Effector CD4-positive, alpha-beta T cell (primary cell): ENCODE results near the gene CUTC.
"Not testable (repeated sequence)": the region's sequence is repeated elsewhere in the genome, so short reads cannot be mapped to it uniquely, and the experiment has no call there.

ENCODE experiments used
- DNase-seq: peaks from one replicate; pipeline ENCODE4 v3.0.0-alpha.2; 2020

Gene CUTC

DNA sequence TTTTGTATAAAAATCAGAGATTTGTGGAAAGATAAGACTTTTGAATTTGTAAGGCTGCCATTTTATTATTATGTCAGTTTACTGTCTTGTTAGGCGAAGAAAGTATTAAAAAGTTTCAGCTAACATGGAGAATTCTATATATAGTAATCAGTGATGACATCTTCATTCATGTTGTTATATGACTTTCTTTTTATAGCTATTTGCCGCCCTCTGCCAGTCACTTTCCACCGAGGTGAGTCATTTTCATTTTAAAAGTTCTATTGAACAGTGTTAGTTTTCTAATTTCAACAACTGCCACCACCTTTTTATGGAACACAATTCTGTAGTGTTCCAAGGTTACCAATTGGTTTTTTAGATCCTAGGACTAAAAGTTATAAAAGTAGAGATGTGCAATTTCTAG lies 11.8 kb downstream of the CUTC start:
- DNase-seq: no peak

DNA sequence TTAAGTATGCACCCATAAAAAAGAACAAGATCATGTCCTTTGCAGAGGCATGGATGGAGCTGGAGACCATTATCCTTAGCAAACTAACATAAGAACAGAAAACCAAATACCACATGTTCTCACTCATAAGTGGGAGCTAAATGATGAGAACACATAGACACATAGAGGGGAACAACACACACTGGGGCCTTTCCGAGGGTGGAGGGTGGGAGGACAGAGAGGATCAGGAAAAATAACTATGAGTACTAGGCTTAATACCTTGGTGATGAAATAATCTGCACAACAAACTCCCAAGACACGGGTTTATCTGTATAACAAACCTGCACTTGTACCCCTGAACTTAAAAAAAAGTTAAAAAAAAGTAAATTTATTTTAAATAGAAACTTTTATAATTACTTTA lies 14.1 kb downstream of the CUTC start:
- not testable (repeated sequence) for DNase-seq

DNA sequence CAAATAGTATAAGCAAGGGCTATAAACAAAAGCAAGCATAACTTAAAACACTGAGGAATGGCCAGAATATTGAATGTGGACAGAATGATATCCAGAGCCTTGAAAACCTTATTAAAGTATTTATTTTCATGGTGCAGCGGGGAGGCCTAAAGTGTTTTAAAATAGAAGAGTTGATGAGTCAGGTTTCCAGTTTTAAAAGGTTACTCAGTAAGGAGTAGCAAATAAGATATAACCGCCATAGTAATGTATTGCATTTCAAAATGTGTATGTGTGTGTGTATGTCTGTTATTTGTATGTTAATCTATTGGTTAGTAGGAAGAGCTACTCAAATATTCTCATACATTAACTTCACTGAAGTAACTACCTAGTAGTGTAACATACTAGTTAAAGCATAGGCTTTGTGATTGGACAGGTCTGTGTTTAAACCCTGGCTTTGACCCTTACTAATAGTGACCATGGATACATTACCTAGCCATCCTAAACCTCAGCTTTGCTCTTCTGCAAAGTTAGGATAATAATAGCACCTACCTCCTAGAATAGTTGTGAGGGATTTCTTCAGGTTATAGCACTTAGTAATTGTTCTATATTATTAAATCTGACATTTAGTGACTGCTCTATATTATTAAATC lies 16.9 kb downstream of the CUTC start:
- no peak for DNase-seq

DNA sequence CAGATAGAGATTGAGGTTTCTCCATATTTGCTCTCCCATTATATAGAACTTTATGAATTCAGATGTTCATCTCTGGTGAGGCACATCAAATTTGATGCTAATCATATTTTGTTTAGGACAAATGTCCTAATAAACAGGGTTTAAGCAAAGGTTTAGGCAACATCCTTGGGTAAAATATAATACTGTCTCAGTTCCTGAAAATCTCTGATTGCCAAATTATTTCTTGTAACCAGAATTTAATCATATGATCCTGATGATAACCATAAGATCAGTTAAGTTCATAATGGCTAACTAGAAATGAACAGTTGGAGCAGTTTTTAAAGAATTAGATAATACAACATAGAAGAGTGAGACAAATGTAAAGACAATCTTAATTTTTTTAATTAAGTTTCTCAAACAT lies 18.6 kb downstream of the CUTC start:
- no peak for DNase-seq

DNA sequence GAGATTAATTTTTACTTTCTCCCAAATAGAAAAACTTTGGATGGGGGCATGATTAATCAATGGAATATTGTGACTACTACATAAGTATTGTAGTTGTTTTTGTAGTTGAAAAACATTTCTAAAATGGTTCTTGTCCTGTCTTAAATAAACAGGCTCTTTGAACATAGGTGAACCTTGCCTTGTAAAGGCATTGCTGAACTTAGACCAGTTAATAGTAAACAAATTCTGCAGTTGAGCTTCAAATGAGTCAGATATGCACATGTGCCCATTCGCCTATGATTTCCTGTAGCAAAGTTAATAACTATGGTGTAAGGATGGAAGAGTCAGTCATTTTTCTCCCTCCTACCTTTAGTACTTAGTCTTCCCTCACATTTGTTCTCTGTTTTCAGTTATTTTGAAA lies 22.6 kb downstream of the CUTC start:
- DNase-seq: no peak

DNA sequence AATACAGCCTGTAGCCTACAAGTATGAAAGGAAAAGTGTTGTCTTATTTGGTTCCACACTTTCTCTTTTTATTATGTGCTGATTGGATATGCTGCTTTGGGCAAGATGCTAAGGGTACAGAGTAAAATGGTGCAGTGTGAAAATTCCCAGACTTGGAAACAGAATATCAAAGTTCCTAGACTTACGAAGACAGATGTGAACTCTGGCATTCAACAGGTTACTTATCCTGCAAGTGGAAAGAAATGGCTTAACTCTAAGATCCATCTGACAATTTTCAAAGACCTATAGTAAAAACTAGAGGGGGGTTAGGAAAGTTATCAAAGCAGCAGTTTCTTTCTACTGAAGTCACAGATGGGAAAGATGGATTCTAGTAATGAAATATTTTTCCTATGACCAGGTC lies 24.1 kb downstream of the CUTC start:
- no peak for DNase-seq

DNA sequence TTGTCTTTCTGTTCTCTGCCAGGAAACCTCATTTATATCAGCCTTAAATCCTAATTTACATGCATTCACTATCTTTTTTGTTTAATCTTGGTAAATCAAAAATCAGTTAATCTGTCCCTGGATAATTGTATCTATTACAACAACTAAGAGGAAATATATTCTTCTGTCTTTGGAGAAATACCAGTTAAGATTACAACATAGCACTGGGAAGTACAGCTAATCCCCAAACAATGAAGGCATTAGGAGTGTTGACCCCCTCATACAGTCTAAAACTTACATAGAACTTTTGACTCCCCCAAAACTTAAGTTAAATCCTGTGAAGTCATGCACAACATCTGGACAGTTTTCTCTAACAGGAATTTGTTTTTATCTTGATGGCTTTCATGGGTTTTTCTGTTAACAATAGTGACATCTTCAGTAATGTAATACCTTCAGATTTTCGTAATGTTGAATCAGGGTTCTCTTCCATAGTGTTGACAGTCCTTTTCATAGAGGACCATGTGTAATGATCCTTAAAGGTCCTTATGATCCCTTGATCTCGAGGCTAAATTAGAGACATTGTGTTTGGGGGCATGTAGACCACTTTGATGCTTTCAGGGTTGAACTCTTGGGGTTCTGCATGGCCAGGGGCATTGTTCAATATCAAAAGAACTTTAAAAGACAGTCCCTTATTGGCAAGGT lies 26.3 kb downstream of the CUTC start:
- DNase-seq: no peak

DNA sequence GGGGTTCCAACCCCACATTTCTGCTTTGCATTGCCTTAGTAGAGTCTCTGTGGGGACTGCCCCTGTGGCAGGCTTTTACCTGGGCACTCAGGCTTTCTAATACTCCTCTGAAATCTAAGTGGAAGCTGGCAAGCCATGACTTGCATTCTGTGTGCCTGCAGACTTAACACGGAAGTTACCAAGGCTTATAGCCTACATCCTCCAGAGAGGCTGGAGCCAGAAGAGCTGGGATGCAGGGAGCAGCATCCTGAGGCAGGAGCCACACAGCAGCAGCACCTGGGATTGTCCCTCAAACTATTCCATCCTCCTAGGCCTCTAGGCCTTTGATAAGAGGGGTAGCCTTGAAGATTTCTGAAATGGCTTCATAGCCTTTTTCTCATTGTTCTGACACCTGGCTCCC lies 28.3 kb downstream of the CUTC start:
- no peak for DNase-seq

DNA sequence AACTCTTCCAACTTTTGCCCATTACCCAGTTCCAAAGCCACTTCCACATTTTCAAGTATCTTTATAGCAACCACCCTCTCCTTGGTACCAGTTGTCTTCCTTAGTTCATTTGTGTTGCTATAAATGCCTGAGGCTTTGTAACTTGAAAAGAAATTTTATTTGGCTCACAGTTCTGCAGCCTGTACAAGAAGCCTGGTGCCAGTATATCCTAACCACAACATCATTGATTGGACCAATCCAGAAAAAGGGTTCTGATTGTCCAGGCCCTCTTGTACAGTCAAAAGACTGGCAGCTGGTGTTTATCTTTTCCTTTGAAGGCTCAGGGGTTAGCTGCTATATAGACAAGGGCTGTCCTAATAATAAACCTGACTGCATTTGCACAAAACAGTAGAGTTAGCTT lies 29.3 kb downstream of the CUTC start:
- DNase-seq: no peak

DNA sequence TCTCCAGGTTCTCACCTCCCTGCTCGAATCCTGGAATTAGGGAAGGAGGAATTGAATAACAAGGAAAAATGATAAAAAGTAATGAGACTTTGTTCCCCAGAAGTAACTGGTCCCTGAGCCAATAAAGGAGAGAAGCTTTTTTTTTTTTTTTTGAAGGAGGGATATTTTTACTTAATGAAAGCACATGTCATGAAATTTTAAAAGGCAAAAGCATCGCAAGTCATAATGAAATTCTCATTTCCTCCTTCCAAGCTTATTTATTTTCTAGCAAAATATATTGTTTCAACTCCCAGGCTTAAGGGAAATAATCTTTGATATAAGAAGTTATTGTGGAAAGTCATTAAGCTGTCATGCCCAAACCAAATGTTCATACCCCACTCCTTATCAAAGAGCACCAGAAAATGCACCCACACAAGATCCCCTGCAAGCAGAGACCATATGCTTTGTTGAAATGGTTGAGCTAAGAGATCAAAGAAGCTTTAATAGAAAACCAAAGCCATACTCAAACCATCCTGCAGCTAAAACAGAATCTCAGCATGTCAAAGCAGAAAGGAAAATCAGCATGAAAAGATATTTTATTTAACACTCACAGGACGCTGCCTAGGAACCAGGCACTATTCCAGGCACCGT lies 33.8 kb downstream of the CUTC start:
- no peak for DNase-seq

DNA sequence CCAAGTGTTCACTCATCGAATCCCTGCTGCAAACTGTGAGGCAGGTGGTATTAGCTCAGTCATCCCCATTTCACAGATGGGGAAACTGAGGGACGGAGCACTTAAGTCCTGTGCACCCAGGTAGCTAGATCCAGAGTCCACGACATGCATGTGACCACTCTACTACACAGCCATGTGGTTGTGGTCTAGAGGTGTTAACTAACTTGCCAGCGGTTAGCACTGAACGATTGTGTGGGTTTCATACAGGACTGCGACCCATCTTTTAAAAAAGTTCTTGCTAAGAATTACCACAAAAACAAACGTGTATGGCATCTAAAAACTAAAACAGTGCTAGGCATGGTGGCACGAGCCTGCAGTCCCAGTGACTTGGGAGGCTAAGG lies 34.3 kb downstream of the CUTC start:
- no peak for DNase-seq

DNA sequence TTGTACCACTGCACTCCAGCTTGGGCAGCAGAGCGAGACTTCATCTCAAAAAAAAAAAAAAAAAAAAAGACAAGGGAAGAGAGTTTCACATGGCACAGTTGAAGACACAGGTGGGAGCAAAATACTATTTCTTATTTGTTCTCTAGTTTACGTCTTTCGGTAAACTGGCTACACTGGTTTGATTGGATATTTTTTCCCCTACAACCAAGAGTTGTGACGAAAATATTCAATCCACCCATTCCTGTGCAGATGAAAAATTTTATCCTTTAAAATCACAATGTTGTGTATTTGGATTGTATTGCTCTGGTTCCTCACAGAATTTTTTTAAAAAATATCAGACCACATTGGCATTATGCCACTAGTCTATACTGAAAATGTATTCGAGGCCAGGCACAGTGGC lies 35.9 kb downstream of the CUTC start:
- no peak for DNase-seq

DNA sequence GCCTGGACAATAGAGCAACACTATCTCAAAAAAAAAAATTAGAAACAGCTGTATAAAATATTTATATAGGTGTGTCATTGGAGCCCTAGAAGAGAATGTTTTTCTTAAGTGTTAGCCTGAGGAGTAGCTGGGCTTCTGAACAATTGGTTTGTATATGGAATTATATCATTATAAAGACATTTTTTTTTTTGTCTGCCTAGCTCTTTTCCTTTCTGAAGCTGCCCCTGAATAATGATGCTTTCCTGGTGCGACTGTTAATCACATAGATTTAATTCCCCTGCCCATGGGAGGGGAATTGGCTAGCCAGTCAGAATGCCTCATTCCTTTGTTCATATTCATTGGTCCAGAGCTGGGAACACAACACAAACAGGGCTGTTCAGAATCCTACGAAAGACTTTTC lies 36.5 kb downstream of the CUTC start:
- DNase-seq: no peak

DNA sequence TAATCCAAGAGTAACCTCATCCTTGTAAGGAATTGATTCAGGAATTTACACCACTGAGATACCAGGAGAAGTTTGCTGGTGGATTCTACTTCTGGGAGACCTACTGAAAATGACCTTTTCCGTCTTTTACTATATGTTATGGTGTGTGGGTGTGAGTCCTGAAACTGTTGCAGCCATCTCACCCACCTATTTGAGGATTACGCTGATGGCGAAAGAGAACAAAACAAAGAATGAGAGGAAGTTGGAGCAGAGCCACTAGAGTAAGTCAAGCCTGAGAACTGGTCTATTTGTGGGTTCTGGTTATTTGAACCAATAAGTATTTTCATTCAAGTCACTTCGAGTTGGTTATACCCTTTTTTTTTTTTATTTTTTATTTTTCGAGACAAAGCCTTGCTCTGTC lies 37.7 kb downstream of the CUTC start:
- no peak for DNase-seq

DNA sequence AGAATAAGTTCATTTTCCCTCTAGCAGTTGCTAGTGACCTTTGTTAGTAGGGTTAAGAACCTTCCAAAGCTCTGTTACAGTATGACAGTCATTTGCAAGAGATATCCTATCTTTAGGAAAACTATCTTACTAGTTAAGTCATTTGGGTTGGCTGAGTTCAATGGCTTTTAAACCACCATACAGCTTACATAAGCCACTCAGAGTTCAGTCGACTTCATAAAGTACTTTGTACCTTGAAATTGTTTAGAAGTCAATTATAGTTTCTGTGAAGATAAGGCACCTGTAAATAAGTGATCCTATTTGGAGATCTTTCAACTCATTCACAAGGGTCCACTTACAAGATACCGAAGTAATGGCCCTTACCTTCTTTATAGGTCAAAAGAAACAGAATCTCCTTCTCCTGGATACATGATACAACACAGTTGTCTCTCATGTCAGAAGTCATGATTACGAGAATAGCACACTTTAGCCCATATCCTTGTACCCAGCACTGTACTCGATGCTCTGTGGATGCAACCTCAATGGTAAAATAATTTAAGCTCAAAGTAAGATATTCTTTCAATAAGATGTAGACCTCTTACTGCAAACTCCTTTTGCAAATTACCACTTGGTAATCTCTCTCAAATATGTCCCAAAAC lies 38.5 kb downstream of the CUTC start:
- no peak for DNase-seq

DNA sequence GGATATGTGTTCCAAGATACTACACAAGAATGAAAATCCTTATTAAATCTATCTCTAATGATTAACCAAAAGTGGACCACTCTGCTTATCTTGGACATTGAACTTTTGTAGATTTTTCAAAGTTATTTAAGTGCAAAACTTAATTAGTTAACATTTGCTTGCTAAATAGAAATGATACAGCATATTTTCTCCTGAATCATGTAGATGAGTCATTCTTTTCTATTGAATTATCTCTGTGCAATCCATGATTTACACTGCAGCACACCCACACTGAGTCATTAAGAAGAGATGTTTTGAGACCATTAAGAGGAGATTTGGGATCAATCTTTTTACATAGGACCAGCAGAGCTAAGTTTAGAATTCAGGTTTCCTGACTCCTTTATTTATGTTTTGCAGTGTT lies 43.8 kb downstream of the CUTC start:
- no peak for DNase-seq

DNA sequence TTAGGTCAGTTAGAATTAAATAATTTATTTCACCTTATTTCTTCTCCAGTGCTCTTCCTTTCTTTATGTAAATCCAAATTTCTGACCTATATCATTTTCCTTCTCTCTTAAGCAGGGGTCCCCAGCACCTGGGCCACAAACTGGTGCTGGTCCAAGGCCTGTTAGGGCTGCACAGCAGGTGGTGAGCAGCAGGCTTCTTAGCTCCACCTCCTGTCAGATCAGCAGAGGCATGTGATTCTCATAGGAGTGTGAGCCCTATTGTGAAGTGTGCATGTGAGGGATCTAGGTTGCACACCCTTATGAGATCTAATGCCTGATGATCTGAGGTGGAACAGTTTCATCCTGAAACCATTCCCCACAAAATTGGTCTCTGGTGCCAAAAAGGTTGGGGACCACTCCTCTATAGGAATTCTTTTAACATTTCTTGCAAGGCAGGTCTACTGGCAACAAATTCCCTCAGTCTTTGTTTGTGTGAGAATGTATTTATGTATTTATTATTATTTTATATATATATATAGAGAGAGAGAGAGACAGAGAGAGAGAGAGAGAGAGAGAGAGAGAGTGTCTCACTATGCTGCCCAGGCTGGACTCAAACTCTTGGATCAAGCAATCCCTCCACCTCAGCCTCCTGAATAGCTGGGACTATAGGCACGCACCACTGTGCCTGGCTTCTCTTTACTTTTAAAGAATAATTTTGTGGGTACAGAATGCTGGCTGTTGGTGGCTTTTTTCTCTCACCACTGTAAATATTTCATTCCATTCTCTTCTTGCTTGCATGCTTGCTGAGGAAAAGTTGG lies 46.1 kb downstream of the CUTC start:
- no peak for DNase-seq

DNA sequence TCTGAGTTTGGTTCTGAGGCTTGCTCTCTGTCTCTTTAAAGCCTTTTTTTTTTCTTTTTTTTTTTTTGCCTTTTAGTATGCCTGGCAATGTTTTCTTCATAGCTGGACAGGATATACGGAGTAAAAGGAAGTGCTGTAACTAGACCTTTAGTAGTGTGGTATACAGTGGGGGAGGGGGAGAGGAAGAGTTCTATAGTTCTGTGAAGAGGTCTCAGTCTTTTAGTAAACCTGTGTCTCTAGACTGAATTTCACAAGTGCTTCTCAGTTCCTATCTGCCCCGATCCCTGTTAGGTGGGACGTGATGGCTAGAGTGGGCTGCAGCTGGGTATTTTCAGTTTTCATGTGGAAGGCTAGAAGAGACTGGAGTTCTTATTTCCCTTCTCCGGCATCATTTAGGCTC lies 47.3 kb downstream of the CUTC start:
- DNase-seq: no peak

DNA sequence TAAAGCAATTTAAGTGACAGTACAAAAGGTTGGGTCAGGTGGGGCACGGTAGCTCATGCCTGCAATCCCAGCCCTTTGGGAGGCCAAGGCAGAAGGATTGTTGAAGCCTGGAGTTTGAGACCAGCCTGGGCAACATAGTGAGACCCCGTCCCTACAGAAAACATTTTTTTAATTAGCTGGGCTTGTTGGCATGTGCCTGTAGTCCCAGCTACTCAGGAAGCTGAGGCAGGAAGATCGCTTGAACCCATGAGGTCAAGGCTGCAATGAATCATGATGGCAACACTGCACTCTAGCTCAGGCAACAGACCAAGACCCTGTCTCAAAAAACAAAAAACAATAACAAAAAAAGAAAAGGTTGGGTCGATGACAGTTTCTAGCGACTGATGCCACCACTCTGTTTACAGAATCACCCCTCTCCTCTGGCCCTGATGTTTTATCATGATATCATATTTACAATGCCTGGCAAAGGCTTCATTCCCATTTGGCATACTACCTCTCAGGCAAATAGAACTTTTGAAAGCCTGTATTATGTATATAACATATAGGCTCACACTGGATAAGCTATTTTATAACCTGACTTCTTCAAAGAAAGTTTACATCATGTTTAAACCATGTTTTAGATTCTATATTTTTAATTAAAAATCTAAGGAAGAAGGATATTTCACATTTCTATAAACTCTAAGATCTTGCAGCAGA lies 49.8 kb downstream of the CUTC start:
- no peak for DNase-seq

DNA sequence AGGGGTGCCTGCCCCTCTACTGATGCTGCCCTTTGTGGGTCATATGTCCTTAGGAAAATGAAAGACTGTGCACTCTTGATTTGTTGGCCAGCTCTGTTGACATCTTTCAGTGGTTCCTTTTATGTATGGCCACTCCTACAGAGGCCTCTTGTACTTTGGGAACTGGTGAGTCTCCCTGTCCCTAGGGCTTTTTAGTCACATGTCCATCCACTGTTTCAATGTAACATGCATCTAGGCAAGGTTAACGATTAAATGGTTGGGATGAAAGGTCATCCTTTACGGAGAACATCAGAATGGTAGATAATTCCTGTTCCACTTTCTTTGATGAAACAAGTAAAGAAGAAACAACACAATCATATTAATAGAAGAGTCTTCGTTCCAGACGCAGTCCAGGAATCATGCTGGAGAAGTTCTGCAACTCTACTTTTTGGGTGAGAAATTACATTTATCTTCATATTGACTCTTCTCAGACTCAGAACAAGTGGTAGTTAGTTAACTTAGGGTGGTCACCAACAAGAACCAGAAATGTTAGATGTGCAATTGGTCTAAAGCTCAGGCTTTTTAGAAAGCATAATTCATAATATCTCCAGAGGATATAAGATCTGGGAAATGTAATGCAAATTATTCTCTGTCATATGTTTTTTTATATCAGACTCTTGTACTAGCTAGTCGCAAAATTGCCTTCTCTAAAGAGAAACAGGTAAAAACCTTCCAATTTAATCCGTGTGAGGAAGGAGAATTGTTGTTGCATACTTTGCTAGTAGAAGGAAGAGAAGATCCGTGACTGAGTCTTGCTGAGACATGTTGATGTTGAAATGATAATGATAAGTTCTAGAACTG lies 50.6 kb downstream of the CUTC start, which contains the start of gene ABCC2:
Gene ABCC2 (plus strand): TSS at position 194 of the 840 bp plus-strand sequence. CDS start 205 bp downstream, at position 399.
- no peak for DNase-seq

DNA sequence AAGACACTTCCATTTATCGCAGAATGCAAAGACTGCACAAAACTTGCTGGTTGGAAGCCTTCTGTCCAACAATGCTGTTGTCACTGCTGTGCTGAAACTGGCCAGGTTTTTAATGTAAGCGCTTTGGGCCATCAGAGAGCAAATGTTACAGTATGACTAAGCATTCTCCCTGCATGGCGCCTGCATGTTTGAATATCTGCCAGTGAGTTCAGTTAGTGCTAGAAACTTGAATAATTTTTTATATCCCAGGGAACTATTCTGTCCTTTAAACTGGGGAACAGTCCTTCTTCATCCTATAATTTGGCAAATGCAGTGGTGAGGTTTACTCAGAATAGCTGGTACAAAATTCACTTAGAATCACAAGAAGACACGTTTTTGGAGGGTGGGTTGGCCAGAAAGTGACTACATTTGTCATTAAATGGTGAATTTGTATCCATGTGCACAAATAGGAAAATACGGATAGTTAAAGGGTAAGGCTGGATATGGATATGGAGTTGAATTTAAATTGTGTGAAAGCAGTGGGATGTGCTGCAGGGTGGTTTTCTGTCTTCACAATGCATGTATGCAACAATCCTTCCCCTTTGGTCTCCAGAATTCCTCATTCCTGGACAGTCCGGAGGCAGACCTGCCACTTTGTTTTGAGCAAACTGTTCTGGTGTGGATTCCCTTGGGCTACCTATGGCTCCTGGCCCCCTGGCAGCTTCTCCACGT lies 52.1 kb downstream of the CUTC start:
- no peak for DNase-seq
